RWPE2 (cell line): ENCODE data around the gene RAB11FIP3.

Source experiments
- ATAC-seq: fragments of 200-7000 bp; cut with Tn5 transposase; 3 replicates; pipeline ENCODE4 v1.9.1; 2021; ENCODE audit warnings: low read depth
- DNase-seq: peaks from one replicate; pipeline ENCODE4 v3.0.0-alpha.2; 2020; ENCODE audit warnings: low spot score
- H3K27ac ChIP-seq: fragments of 450-650 bp; 2 replicates; pipeline ENCODE4 v1.5.1; 2017; ENCODE audit warnings: mild to moderate bottlenecking; ENCODE audit not compliant: poor library complexity, severe bottlenecking
- H3K27me3 ChIP-seq: fragments of 250-450 bp; sonication (Bioruptor Pico); 2 replicates; pipeline ENCODE4 v1.5.1; 2021; ENCODE audit warnings: mild to moderate bottlenecking, moderate library complexity; ENCODE audit not compliant: insufficient read depth, poor library complexity, severe bottlenecking
- H3K36me3 ChIP-seq: fragments of 250-450 bp; sonication (Bioruptor Pico); 2 replicates; pipeline ENCODE4 v1.5.1; 2020; ENCODE audit warnings: low read depth, mild to moderate bottlenecking, moderate library complexity
- H3K4me1 ChIP-seq: fragments of 250-450 bp; sonication (Bioruptor Pico); 2 replicates; pipeline ENCODE4 v1.5.1; 2021; ENCODE audit warnings: mild to moderate bottlenecking, moderate library complexity; ENCODE audit not compliant: insufficient read depth, poor library complexity, severe bottlenecking
- H3K4me3 ChIP-seq: fragments of 250-450 bp; sonication (Bioruptor Pico); 2 replicates; pipeline ENCODE4 v1.5.1; 2021; ENCODE audit warnings: mild to moderate bottlenecking, moderate library complexity; ENCODE audit not compliant: severe bottlenecking
- H3K9me3 ChIP-seq: fragments of 250-450 bp; sonication (Bioruptor Pico); 2 replicates; pipeline ENCODE4 v1.5.1; 2021; ENCODE audit warnings: mild to moderate bottlenecking, moderate library complexity; ENCODE audit not compliant: severe bottlenecking
- TF ChIP-seq, protein P1 (sequence below): fragments of 450-650 bp; IDR thresholded peaks from one replicate; pipeline ENCODE4 v1.5.1; 2017; ENCODE audit warnings: mild to moderate bottlenecking, moderate library complexity; ENCODE audit not compliant: poor library complexity, severe bottlenecking

RAB11FIP3 gene

DNA sequence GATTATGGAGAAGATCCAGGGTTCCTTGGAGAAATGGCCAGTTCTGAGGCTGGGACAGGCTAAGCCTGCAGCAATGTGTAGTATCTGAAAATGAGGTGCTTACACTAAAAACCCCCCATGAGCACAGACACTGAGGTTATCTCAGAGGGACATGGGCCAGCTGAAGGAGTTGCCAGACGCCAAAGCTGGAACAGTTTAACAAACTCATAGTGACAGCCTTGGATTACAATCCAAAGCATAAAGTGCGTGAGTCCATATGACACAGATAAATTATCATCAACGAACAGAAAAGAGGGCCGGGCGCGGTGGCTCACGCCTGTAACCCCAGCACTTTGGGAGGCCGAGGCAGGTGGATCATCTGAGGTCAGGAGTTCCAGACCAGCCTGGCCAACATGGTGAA, 90.9 kb downstream of the RAB11FIP3 start:
- DNase-seq = no peak

DNA sequence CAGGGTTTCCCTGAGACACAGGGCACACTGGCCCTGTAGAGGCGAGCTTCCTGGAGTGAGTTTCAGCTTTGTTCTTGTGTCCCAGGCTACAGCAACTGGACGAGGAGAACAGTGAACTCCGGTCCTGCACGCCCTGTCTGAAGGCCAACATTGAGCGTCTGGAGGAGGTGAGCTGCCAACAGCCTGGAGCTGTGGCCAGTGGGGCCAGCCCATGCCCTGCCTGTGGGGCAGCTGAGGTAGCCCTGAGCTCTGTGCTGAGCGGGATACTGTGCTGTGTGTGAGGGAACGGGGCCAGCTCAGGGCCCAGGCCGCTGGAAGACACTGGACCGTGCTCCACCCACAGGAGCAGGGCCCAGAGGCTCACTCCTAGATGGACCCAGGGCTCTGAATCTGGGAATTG, 93.4 kb downstream of the RAB11FIP3 start:
- ATAC-seq (no peak), DNase-seq (no peak)
- no peak overlapping the region for H3K27ac ChIP-seq
- no peaks in the 10 kb centered on the region for H3K9me3 ChIP-seq
- peaks cover 16% of the 10 kb centered on the region for H3K36me3 ChIP-seq
- TF ChIP-seq, protein P1, sequence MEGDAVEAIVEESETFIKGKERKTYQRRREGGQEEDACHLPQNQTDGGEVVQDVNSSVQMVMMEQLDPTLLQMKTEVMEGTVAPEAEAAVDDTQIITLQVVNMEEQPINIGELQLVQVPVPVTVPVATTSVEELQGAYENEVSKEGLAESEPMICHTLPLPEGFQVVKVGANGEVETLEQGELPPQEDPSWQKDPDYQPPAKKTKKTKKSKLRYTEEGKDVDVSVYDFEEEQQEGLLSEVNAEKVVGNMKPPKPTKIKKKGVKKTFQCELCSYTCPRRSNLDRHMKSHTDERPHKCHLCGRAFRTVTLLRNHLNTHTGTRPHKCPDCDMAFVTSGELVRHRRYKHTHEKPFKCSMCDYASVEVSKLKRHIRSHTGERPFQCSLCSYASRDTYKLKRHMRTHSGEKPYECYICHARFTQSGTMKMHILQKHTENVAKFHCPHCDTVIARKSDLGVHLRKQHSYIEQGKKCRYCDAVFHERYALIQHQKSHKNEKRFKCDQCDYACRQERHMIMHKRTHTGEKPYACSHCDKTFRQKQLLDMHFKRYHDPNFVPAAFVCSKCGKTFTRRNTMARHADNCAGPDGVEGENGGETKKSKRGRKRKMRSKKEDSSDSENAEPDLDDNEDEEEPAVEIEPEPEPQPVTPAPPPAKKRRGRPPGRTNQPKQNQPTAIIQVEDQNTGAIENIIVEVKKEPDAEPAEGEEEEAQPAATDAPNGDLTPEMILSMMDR = no peak
- no peak overlapping the region for H3K4me3 ChIP-seq
- no peaks in the 10 kb centered on the region for H3K27me3 ChIP-seq
- no peaks in the 10 kb centered on the region for H3K4me1 ChIP-seq

More for the DNA sequence above, 90.9 kb downstream of the RAB11FIP3 start:
- Histone ChIP-seq H3K4me3 (no peak overlapping the region), H3K4me1 (no peaks in the 10 kb centered on the region), H3K27me3 (no peaks in the 10 kb centered on the region), H3K36me3 (peaks cover 16% of the 10 kb centered on the region), H3K9me3 (no peaks in the 10 kb centered on the region), H3K27ac (no peak overlapping the region)
- TF ChIP-seq, protein P1 = no peak
- ATAC-seq = no peak

- Histone ChIP-seq H3K4me3 (no peak overlapping the region), H3K27ac (no peak overlapping the region), H3K36me3 (peaks cover 16% of the 10 kb centered on the region), H3K4me1 (no peaks in the 10 kb centered on the region), H3K9me3 (no peaks in the 10 kb centered on the region), H3K27me3 (no peaks in the 10 kb centered on the region)
- ATAC-seq = no peak
- TF ChIP-seq, protein P1 = no peak
- DNase-seq = no peak
These were observed 94.0 kb downstream of the RAB11FIP3 start for GRCh38 chr16:519425-519824.

DNA sequence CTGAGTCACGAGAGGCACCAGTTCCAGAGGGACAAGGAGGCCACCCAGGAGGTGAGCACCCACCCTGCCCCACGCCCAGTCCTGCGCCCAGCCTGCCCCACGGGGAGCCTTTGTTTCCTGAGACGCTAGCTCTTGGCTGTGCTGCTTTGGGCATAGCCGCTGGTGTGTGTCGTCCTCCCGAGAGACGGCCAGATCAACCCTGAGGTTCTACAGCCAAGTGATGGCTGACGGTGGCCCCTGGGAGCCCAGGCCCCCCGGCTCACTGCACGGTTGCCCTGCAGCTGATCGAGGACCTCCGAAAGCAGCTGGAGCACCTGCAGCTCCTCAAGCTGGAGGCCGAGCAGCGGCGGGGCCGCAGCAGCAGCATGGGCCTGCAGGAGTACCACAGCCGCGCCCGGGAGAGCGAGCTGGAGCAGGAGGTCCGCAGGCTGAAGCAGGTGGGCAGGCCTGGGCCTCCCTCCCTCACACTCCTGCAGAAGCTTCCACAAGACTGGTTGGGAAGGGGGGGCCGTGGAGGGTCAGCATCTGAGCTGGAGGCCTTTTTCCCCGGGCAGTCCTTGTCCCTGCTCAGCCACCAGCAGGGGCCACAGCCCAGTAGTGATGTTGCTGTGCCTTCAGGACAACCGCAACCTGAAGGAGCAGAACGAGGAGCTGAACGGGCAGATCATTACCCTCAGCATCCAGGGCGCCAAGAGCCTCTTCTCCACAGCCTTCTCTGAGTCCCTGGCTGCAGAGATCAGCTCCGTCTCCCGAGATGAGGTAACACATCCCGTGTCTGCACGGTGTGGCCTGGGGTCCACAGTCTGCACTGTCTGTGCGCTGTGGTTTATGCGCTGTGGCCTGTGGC, 94.6 kb downstream of the RAB11FIP3 start:
- Histone ChIP-seq H3K4me1 (peaks cover 3% of the 10 kb centered on the region), H3K27ac (no peak overlapping the region), H3K36me3 (peaks cover 16% of the 10 kb centered on the region), H3K27me3 (no peaks in the 10 kb centered on the region), H3K4me3 (no peak overlapping the region), H3K9me3 (no peaks in the 10 kb centered on the region)
- ATAC-seq (no peak), DNase-seq (no peak)
- TF ChIP-seq, protein P1 = no peak

GRCh38 chr16:520847-521246, 95.4 kb downstream of the RAB11FIP3 start:
- Histone ChIP-seq H3K9me3 (no peaks in the 10 kb centered on the region), H3K36me3 (peaks cover 14% of the 10 kb centered on the region), H3K27me3 (no peaks in the 10 kb centered on the region), H3K27ac (no peak overlapping the region), H3K4me3 (no peak overlapping the region), H3K4me1 (peaks cover 9% of the 10 kb centered on the region)
- TF ChIP-seq, protein P1 = no peak
- DNase-seq (no peak), ATAC-seq (no peak)
